ENCODE data around the gene PRR9.

GRCh38 chr1:153232553-153232952, 15.2 kb downstream of the PRR9 start:
- TF ChIP-seq POLR2AphosphoS5 (IDR thresholded peaks at IDR 0.05) (no peak), EP300 (IDR thresholded peaks at IDR 0.05) (no peak)

Data from gastroesophageal sphincter (tissue), 2 donors.